ENCODE results near the gene ANKRD35. TPM values are rescaled to one million over a fixed set of nuclear protein-coding genes. Genes with fewer than 3 reads are reported as not detected.
A peak's percentile ranks its signal among the peaks of the same experiment; 100 is the strongest.

ANKRD35 gene
- total RNA-seq, 2 experiments from 2014 or later: 0.54 to 0.59 TPM

DNA sequence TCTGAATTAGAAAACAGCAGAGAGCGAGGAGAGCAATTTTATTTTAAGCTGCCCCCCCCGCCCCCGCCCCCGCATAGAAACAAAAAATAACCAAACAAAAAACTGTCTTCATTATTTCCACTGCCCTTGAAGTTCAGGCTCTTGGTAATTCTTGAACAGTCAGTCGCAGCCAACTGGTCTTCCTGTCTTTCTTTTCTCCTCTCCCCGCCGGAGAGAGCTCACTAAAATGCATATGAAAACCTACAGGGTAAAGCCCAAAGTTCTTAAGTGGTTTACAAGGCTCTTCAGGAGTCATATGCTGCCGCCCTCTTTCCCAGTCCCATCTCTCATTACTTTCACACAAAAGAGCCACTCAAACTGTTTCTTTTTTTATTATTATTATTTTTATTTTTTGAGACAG lies 1.1 kb upstream of the ANKRD35 start:
- DNase-seq: no peak
- no peaks in the 10 kb centered on the region for H3K9me3 Mint-ChIP-seq
- peak overlapping the region; percentile 54 for H3K4me3 Mint-ChIP-seq
- ChIA-PET POLR2A (interaction anchor here (1.0 kb wide), 1 partner anchor 69 kb away, joined by 3 read pairs; no protein-coding TSS in a partner anchor), CTCF (interaction anchor here (0.8 to 10.2 kb wide), 3 partner anchors 8 to 70 kb away, joined by 3 to 91 read pairs (median 3); partner anchors contain the start of gene NUDT17)
- no peak overlapping the region for H3K27ac Mint-ChIP-seq
- ATAC-seq: no peak
- H3K36me3 Mint-ChIP-seq (ENCODE audit: low read depth): no peaks in the 10 kb centered on the region
- intact Hi-C loops (cut with micrococcal nuclease): no loop called here
- TF ChIP-seq, protein P1, sequence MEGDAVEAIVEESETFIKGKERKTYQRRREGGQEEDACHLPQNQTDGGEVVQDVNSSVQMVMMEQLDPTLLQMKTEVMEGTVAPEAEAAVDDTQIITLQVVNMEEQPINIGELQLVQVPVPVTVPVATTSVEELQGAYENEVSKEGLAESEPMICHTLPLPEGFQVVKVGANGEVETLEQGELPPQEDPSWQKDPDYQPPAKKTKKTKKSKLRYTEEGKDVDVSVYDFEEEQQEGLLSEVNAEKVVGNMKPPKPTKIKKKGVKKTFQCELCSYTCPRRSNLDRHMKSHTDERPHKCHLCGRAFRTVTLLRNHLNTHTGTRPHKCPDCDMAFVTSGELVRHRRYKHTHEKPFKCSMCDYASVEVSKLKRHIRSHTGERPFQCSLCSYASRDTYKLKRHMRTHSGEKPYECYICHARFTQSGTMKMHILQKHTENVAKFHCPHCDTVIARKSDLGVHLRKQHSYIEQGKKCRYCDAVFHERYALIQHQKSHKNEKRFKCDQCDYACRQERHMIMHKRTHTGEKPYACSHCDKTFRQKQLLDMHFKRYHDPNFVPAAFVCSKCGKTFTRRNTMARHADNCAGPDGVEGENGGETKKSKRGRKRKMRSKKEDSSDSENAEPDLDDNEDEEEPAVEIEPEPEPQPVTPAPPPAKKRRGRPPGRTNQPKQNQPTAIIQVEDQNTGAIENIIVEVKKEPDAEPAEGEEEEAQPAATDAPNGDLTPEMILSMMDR (IDR thresholded peaks at IDR 0.05): no peak
- H3K4me1 Mint-ChIP-seq (ENCODE audit: low read depth): peaks cover 17% of the 10 kb centered on the region
- peaks cover 18% of the 10 kb centered on the region for H3K27me3 Mint-ChIP-seq

DNA sequence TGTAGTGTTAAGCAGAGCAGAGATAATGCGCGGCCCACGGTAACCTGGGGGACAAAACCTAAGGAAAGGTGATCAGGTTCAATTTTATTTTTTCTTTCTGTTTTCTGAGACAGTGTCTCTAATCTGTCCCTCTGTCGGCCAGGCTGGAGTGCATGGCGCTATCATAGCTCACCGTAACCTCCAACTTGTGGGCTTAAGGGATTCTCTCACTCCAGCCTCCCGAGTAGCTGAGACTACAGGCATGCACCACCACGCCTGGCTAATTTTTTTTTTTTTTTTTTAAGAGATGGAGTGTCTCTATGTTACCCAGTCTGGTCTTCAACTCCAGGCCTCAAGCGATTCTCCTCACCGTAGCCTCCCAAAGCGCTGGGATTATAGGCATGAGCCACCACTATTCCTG lies 724 bp upstream of the ANKRD35 start:
- no peak for ATAC-seq
- Mint-ChIP-seq H3K36me3 (ENCODE audit: low read depth) (no peaks in the 10 kb centered on the region), H3K4me3 (peak overlapping the region; percentile 74), H3K4me1 (ENCODE audit: low read depth) (peaks cover 17% of the 10 kb centered on the region), H3K9me3 (no peaks in the 10 kb centered on the region), H3K27ac (no peak overlapping the region), H3K27me3 (peaks cover 18% of the 10 kb centered on the region)
- ChIA-PET POLR2A (interaction anchor here (1.0 to 1.1 kb wide), 2 partner anchors 14 to 69 kb away, joined by 3 read pairs; no protein-coding TSS in a partner anchor), CTCF (interaction anchor here (0.8 to 10.2 kb wide), 3 partner anchors 9 to 40 kb away, joined by 3 to 91 read pairs (median 7); partner anchors contain the start of gene NUDT17)
- DNase-seq: no peak
- TF ChIP-seq, protein P1 (IDR thresholded peaks at IDR 0.05): no peak
- intact Hi-C loops (cut with micrococcal nuclease): no loop called here

DNA sequence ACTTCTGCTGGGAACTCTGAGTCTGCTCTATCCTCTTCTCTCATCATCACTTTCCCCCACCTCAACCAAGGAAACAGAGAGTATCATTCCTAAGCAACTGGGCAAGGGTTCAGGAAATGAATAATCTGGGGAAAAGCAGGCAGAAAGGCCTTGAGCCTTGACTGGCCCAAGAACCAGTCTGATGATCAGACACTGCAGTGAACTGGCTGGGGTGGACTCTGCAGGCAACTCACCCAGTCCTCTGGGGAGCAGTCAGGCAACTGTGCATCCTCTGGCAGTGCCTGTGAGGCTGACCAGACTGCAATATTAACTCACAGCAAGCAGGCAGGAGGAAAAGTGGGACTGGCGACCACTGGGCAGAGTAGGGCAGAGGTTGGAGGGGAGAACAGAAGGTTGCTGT lies 991 bp downstream of the ANKRD35 start:
- intact Hi-C loops (cut with micrococcal nuclease): no loop called here
- CTCF ChIA-PET: interaction anchor here (1.1 to 10.2 kb wide), 5 partner anchors 25 to 93 kb away, joined by 4 to 91 read pairs (median 7); partner anchors contain the start of genes ITGA10, NUDT17 and PIAS3
- H3K4me3 Mint-ChIP-seq: peak overlapping the region; percentile 74
- ATAC-seq: no peak
- peaks cover 20% of the 10 kb centered on the region for H3K27me3 Mint-ChIP-seq
- no peak for DNase-seq
- TF ChIP-seq, protein P1 (IDR thresholded peaks at IDR 0.05): no peak
- no peaks in the 10 kb centered on the region for H3K9me3 Mint-ChIP-seq
- peaks cover 17% of the 10 kb centered on the region for H3K4me1 Mint-ChIP-seq (ENCODE audit: low read depth)
- H3K27ac Mint-ChIP-seq: no peak overlapping the region
- POLR2A ChIA-PET: interaction anchor here (1.6 kb wide), 1 partner anchor 167 kb away, joined by 5 read pairs; no protein-coding TSS in a partner anchor
- no peaks in the 10 kb centered on the region for H3K36me3 Mint-ChIP-seq (ENCODE audit: low read depth)

DNA sequence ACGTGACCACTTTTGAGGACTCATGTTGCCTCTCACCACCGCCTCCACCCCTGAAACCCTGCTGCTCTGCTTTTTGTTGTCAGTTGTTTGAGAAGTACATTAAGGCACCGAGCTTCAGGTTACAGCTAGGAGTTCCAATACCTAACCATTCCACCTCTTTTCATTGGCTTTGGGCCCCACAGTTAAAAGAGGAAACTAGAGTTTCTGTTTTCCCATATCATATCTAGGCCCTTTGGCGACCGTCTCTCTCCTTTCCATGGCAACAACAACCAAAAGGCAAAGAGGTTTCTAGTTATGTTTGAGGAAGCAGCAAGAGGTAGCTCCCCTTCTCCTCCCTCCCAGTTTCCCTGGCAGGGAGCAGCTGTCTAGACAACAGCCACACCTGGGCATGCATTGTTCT lies 5.9 kb downstream of the ANKRD35 start:
- ChIA-PET CTCF (interaction anchor here (0.8 to 10.2 kb wide), 5 partner anchors 12 to 33 kb away, joined by 3 to 91 read pairs (median 32); partner anchors contain the start of genes ITGA10 and NUDT17), POLR2A (interaction anchor here (1.1 to 2.1 kb wide), 2 partner anchors 34 to 116 kb away, joined by 4 read pairs; partner anchors contain the start of genes NUDT17 and TXNIP)
- DNase-seq (no peak), ATAC-seq (no peak)
- intact Hi-C loops (cut with micrococcal nuclease): no loop called here
- no peaks in the 10 kb centered on the region for H3K9me3 Mint-ChIP-seq
- H3K36me3 Mint-ChIP-seq (ENCODE audit: low read depth): no peaks in the 10 kb centered on the region
- TF ChIP-seq, protein P1 (IDR thresholded peaks at IDR 0.05): no peak
- no peak overlapping the region for H3K27ac Mint-ChIP-seq
- no peak overlapping the region for H3K4me3 Mint-ChIP-seq
- peaks cover 3% of the 10 kb centered on the region for H3K4me1 Mint-ChIP-seq (ENCODE audit: low read depth)
- H3K27me3 Mint-ChIP-seq: peaks cover 12% of the 10 kb centered on the region

DNA sequence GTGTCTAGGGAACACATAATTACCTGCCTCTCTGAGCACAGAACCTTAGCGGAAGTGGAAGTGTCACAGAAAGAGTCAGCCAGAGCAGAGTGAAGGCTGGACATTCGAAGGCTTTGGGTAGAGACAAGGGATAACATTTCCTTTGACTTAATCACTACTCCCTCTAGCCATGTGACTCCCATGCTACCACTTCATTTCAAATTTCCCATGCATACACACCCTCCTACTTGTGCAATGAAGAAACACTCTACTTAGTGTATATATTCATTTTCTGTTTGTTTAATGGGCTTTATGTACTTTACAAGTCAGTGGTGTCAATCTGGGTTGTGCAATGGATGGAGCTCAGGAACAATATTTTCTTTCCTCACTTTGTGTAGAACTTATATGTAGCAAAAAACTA lies 6.9 kb downstream of the ANKRD35 start:
- H3K4me1 Mint-ChIP-seq (ENCODE audit: low read depth): no peaks in the 10 kb centered on the region
- no peak overlapping the region for H3K27ac Mint-ChIP-seq
- H3K9me3 Mint-ChIP-seq: no peaks in the 10 kb centered on the region
- DNase-seq: no peak
- H3K27me3 Mint-ChIP-seq: peaks cover 8% of the 10 kb centered on the region
- CTCF ChIA-PET: interaction anchor here (1.1 to 10.2 kb wide), 3 partner anchors 13 to 32 kb away, joined by 4 to 91 read pairs (median 43); partner anchors contain the start of gene NUDT17
- intact Hi-C loops (cut with micrococcal nuclease): no loop called here
- ATAC-seq: no peak
- H3K36me3 Mint-ChIP-seq (ENCODE audit: low read depth): no peaks in the 10 kb centered on the region
- POLR2A ChIA-PET: interaction anchor here (0.5 to 1.0 kb wide), 3 partner anchors 16 to 67 kb away, joined by 3 to 4 read pairs (median 3); no protein-coding TSS in a partner anchor
- TF ChIP-seq, protein P1 (IDR thresholded peaks at IDR 0.05): no peak
- no peak overlapping the region for H3K4me3 Mint-ChIP-seq

All from activated CD8-positive, alpha-beta T cell treated with anti-CD3 and anti-CD28 coated beads for 36 hours (primary cell).